ENCODE results near the gene NPTX1.

The NPTX1 gene

GRCh38 chr17:80442764-80443163, 33.6 kb downstream of the NPTX1 start:
- Histone ChIP-seq H4K8ac (ENCODE audit: low read depth, low read length) (no peak overlapping the region), H3K79me2 (ENCODE audit: control insufficient read depth, insufficient read depth, low read length) (no peaks in the 10 kb centered on the region), H3K4ac (ENCODE audit: low read depth, low read length) (no peak overlapping the region), H3K4me3 (ENCODE audit: low read length) (no peak overlapping the region), H2AK5ac (ENCODE audit: low read length) (no peak overlapping the region), H3K27ac (ENCODE audit: low read depth, low read length) (no peak overlapping the region), H3K27me3 (ENCODE audit: insufficient read depth, low read length, poor library complexity) (no peaks in the 10 kb centered on the region), H3K18ac (ENCODE audit: low read length) (no peak overlapping the region), H3K36me3 (ENCODE audit: control insufficient read depth, insufficient read depth, low read length) (no peaks in the 10 kb centered on the region), H3K79me1 (ENCODE audit: low read length) (no peaks in the 10 kb centered on the region), H3K4me2 (ENCODE audit: low read length) (no peak overlapping the region), H3K4me1 (ENCODE audit: control insufficient read depth, low read depth, low read length) (no peaks in the 10 kb centered on the region), H3K56ac (ENCODE audit: low read length) (no peak overlapping the region), H2BK5ac (ENCODE audit: low read length) (no peak overlapping the region), H3K23ac (ENCODE audit: low read length) (no peak overlapping the region), H3K9ac (ENCODE audit: low read length) (no peak overlapping the region), H4K5ac (ENCODE audit: low read length) (no peak overlapping the region), H2BK120ac (ENCODE audit: low read depth, low read length) (no peak overlapping the region), H2BK15ac (replicated peaks; ENCODE audit: low read depth) (no peak overlapping the region)
- no peak for DNase-seq
- no CpG with 5 or more reads among the region's 4 CpGs for WGBS (ENCODE audit: extremely low coverage, insufficient coverage, low lambda C conversion rate)

GRCh38 chr17:80442323-80442659, 34.1 kb downstream of the NPTX1 start:
- H3K36me3 ChIP-seq (ENCODE audit: control insufficient read depth, insufficient read depth, low read length) = no peaks in the 10 kb centered on the region
- no peak overlapping the region for H3K27ac ChIP-seq (ENCODE audit: low read depth, low read length)
- H3K23ac ChIP-seq (ENCODE audit: low read length) = no peak overlapping the region
- H2BK5ac ChIP-seq (ENCODE audit: low read length) = no peak overlapping the region
- H3K56ac ChIP-seq (ENCODE audit: low read length) = no peak overlapping the region
- H3K4me1 ChIP-seq (ENCODE audit: control insufficient read depth, low read depth, low read length) = no peaks in the 10 kb centered on the region
- H3K79me2 ChIP-seq (ENCODE audit: control insufficient read depth, insufficient read depth, low read length) = no peaks in the 10 kb centered on the region
- no peak overlapping the region for H4K8ac ChIP-seq (ENCODE audit: low read depth, low read length)
- no CpG with 5 or more reads among the region's 12 CpGs for WGBS (ENCODE audit: extremely low coverage, insufficient coverage, low lambda C conversion rate)
- H3K27me3 ChIP-seq (ENCODE audit: insufficient read depth, low read length, poor library complexity) = no peaks in the 10 kb centered on the region
- H3K4me2 ChIP-seq (ENCODE audit: low read length) = no peak overlapping the region
- no peak overlapping the region for H3K18ac ChIP-seq (ENCODE audit: low read length)
- H4K5ac ChIP-seq (ENCODE audit: low read length) = no peak overlapping the region
- no peak overlapping the region for H3K4ac ChIP-seq (ENCODE audit: low read depth, low read length)
- no peak overlapping the region for H3K4me3 ChIP-seq (ENCODE audit: low read length)
- H2BK15ac ChIP-seq (replicated peaks; ENCODE audit: low read depth) = no peak overlapping the region
- no peak overlapping the region for H2AK5ac ChIP-seq (ENCODE audit: low read length)
- H3K79me1 ChIP-seq (ENCODE audit: low read length) = no peaks in the 10 kb centered on the region
- no peak overlapping the region for H2BK120ac ChIP-seq (ENCODE audit: low read depth, low read length)
- H3K9ac ChIP-seq (ENCODE audit: low read length) = no peak overlapping the region
- DNase-seq = no peak

DNA sequence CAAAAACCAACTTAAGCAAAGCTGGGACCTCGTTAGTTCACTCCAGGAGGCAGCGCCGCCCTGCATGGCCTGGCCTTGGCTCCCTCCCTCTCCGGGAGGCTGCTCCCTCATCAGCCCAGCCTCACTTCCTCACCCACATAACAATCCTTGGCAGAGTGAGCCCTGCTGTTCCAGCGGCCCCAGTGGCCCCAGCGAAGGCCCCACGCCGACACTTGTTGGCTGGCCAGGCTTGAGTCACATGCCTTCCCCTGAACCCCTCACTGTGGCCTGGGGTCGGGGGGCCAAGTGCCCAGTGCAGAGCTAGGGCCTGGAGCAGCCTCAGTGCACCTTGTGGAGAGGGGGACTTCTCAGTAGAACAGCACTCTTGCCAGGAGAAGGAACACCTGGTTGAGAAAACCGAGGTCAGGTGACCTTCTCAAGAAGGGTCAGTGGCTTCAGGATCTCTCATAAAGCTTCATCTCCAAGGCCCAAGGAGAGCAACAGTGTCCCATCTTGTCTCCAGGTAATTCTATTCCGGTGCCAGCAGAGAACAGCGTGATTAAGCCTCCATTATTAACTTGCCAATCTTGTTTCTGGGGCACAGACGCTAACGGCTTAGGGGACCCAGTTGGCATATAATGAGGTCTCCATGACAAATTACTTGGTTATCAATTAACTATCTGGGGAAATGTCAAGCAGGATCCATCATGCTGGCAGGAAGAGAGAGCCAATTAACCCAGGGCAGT, 34.6 kb downstream of the NPTX1 start:
- no peaks in the 10 kb centered on the region for H3K79me1 ChIP-seq (ENCODE audit: low read length)
- H3K27ac ChIP-seq (ENCODE audit: low read depth, low read length) = no peak overlapping the region
- H4K5ac ChIP-seq (ENCODE audit: low read length) = no peak overlapping the region
- H3K4me3 ChIP-seq (ENCODE audit: low read length) = no peak overlapping the region
- no CpG with 5 or more reads among the region's 14 CpGs for WGBS (ENCODE audit: extremely low coverage, insufficient coverage, low lambda C conversion rate)
- H3K23ac ChIP-seq (ENCODE audit: low read length) = no peak overlapping the region
- H2AK5ac ChIP-seq (ENCODE audit: low read length) = no peak overlapping the region
- H4K8ac ChIP-seq (ENCODE audit: low read depth, low read length) = no peak overlapping the region
- no peaks in the 10 kb centered on the region for H3K79me2 ChIP-seq (ENCODE audit: control insufficient read depth, insufficient read depth, low read length)
- no peak overlapping the region for H3K18ac ChIP-seq (ENCODE audit: low read length)
- H3K27me3 ChIP-seq (ENCODE audit: insufficient read depth, low read length, poor library complexity) = no peaks in the 10 kb centered on the region
- DNase-seq = no peak
- H3K4me1 ChIP-seq (ENCODE audit: control insufficient read depth, low read depth, low read length) = no peaks in the 10 kb centered on the region
- no peak overlapping the region for H3K56ac ChIP-seq (ENCODE audit: low read length)
- no peak overlapping the region for H2BK15ac ChIP-seq (replicated peaks; ENCODE audit: low read depth)
- no peak overlapping the region for H2BK5ac ChIP-seq (ENCODE audit: low read length)
- no peak overlapping the region for H3K9ac ChIP-seq (ENCODE audit: low read length)
- no peak overlapping the region for H3K4ac ChIP-seq (ENCODE audit: low read depth, low read length)
- H2BK120ac ChIP-seq (ENCODE audit: low read depth, low read length) = no peak overlapping the region
- no peak overlapping the region for H3K4me2 ChIP-seq (ENCODE audit: low read length)
- H3K36me3 ChIP-seq (ENCODE audit: control insufficient read depth, insufficient read depth, low read length) = no peaks in the 10 kb centered on the region

DNA sequence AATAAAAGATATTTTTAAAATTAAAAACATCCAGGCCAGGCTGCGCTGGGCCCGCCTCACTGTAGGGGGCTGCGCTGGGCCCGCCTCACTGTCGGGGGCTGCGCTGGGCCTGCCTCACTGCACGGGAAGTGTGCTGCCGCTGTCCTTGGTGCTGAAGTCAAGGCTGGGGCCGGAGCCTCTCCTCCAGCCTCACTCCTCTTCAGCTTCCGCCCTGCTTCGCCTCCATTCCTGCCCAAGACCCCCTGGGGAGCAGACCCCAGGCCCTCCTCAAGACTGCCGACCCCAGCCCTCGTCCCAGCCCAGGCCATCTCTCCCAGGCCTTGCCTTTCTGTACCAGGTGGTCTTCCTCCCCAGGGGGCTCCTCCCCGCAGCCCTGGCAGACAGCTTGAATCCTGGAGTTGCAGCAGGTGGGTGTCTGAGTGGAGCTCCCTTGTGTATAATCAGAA, 35.3 kb downstream of the NPTX1 start:
- no CpG with 5 or more reads among the region's 14 CpGs for WGBS (ENCODE audit: extremely low coverage, insufficient coverage, low lambda C conversion rate)
- H2BK15ac ChIP-seq (replicated peaks; ENCODE audit: low read depth) = no peak overlapping the region
- H2BK120ac ChIP-seq (ENCODE audit: low read depth, low read length) = no peak overlapping the region
- H2BK5ac ChIP-seq (ENCODE audit: low read length) = no peak overlapping the region
- no peaks in the 10 kb centered on the region for H3K79me2 ChIP-seq (ENCODE audit: control insufficient read depth, insufficient read depth, low read length)
- no peak overlapping the region for H4K8ac ChIP-seq (ENCODE audit: low read depth, low read length)
- no peaks in the 10 kb centered on the region for H3K36me3 ChIP-seq (ENCODE audit: control insufficient read depth, insufficient read depth, low read length)
- H3K23ac ChIP-seq (ENCODE audit: low read length) = no peak overlapping the region
- H3K4me2 ChIP-seq (ENCODE audit: low read length) = no peak overlapping the region
- H4K5ac ChIP-seq (ENCODE audit: low read length) = no peak overlapping the region
- no peak overlapping the region for H3K27ac ChIP-seq (ENCODE audit: low read depth, low read length)
- H3K4me1 ChIP-seq (ENCODE audit: control insufficient read depth, low read depth, low read length) = no peaks in the 10 kb centered on the region
- no peaks in the 10 kb centered on the region for H3K27me3 ChIP-seq (ENCODE audit: insufficient read depth, low read length, poor library complexity)
- no peak overlapping the region for H3K56ac ChIP-seq (ENCODE audit: low read length)
- peak; percentile 73 for DNase-seq
- no peak overlapping the region for H3K18ac ChIP-seq (ENCODE audit: low read length)
- H3K9ac ChIP-seq (ENCODE audit: low read length) = no peak overlapping the region
- no peaks in the 10 kb centered on the region for H3K79me1 ChIP-seq (ENCODE audit: low read length)
- no peak overlapping the region for H2AK5ac ChIP-seq (ENCODE audit: low read length)
- no peak overlapping the region for H3K4me3 ChIP-seq (ENCODE audit: low read length)
- H3K4ac ChIP-seq (ENCODE audit: low read depth, low read length) = no peak overlapping the region

DNA sequence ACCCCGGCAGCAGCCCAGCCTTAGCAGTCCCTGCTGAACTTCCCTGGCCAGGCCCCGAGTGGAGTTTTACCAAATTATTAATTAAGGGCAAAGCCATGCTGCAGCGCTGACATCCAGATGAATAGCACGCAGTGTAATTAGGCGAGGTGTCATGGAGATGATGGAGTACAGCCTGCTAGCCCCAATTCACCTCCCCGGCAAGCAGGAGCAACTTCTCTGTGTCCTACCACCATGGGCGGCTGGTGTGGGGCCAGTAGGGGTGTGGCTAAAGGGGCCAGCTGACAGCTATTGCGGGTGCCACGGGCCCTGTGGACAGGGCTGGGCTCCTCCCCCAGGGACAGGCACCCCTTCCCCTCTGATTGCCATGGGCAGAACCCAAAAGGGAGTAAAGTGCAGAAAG, 36.9 kb downstream of the NPTX1 start:
- Histone ChIP-seq H3K27me3 (ENCODE audit: insufficient read depth, low read length, poor library complexity) (no peaks in the 10 kb centered on the region), H3K4me1 (ENCODE audit: control insufficient read depth, low read depth, low read length) (no peaks in the 10 kb centered on the region), H3K18ac (ENCODE audit: low read length) (no peak overlapping the region), H3K56ac (ENCODE audit: low read length) (no peak overlapping the region), H3K79me1 (ENCODE audit: low read length) (no peaks in the 10 kb centered on the region), H3K4ac (ENCODE audit: low read depth, low read length) (no peak overlapping the region), H2BK5ac (ENCODE audit: low read length) (no peak overlapping the region), H3K4me3 (ENCODE audit: low read length) (no peak overlapping the region), H3K23ac (ENCODE audit: low read length) (no peak overlapping the region), H2BK120ac (ENCODE audit: low read depth, low read length) (no peak overlapping the region), H3K4me2 (ENCODE audit: low read length) (no peak overlapping the region), H4K5ac (ENCODE audit: low read length) (no peak overlapping the region), H4K8ac (ENCODE audit: low read depth, low read length) (no peak overlapping the region), H3K9ac (ENCODE audit: low read length) (no peak overlapping the region), H3K79me2 (ENCODE audit: control insufficient read depth, insufficient read depth, low read length) (no peaks in the 10 kb centered on the region), H3K36me3 (ENCODE audit: control insufficient read depth, insufficient read depth, low read length) (no peaks in the 10 kb centered on the region), H2BK15ac (replicated peaks; ENCODE audit: low read depth) (no peak overlapping the region), H2AK5ac (ENCODE audit: low read length) (no peak overlapping the region), H3K27ac (ENCODE audit: low read depth, low read length) (no peak overlapping the region)
- no peak for DNase-seq
- no CpG with 5 or more reads among the region's 9 CpGs for WGBS (ENCODE audit: extremely low coverage, insufficient coverage, low lambda C conversion rate)

DNA sequence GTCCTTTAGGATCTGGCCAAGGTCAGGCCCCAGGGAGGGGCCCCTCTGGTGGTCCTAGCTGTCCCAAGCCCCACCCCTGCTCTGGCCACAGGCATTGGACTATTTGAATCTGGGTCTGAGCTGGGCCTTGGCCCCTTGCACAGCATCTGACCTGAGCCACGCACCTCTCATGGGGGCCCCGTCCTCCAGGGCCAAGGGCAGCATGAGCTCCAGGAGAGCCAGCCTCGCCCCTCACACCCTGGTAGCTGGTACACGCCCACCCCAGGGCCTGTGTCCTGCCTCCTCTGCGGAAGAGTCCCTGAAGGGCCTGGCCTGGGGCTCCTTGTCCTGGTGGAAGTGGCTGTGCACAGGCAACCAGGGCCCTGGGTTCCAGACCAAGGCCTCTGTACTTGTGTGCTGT, 37.6 kb downstream of the NPTX1 start:
- Histone ChIP-seq H3K4ac (ENCODE audit: low read depth, low read length) (no peak overlapping the region), H2BK15ac (replicated peaks; ENCODE audit: low read depth) (no peak overlapping the region), H3K79me2 (ENCODE audit: control insufficient read depth, insufficient read depth, low read length) (no peaks in the 10 kb centered on the region), H3K56ac (ENCODE audit: low read length) (no peak overlapping the region), H3K79me1 (ENCODE audit: low read length) (no peaks in the 10 kb centered on the region), H2BK120ac (ENCODE audit: low read depth, low read length) (no peak overlapping the region), H3K36me3 (ENCODE audit: control insufficient read depth, insufficient read depth, low read length) (no peaks in the 10 kb centered on the region), H3K4me1 (ENCODE audit: control insufficient read depth, low read depth, low read length) (no peaks in the 10 kb centered on the region), H4K8ac (ENCODE audit: low read depth, low read length) (no peak overlapping the region), H3K9ac (ENCODE audit: low read length) (no peak overlapping the region), H3K4me2 (ENCODE audit: low read length) (no peak overlapping the region), H3K27me3 (ENCODE audit: insufficient read depth, low read length, poor library complexity) (no peaks in the 10 kb centered on the region), H3K27ac (ENCODE audit: low read depth, low read length) (no peak overlapping the region), H3K4me3 (ENCODE audit: low read length) (no peak overlapping the region), H3K23ac (ENCODE audit: low read length) (no peak overlapping the region), H2AK5ac (ENCODE audit: low read length) (no peak overlapping the region), H4K5ac (ENCODE audit: low read length) (no peak overlapping the region), H2BK5ac (ENCODE audit: low read length) (no peak overlapping the region), H3K18ac (ENCODE audit: low read length) (no peak overlapping the region)
- no peak for DNase-seq
- WGBS (ENCODE audit: extremely low coverage, insufficient coverage, low lambda C conversion rate) = no CpG with 5 or more reads among the region's 5 CpGs
